Measurements from ENCODE around the gene WDR59. TPM values are rescaled to one million over a fixed set of nuclear protein-coding genes. Genes with fewer than 3 reads are reported as not detected.
"Not testable (repeated sequence)": the region's sequence is repeated elsewhere in the genome, so short reads cannot be mapped to it uniquely, and the experiment has no call there.

WDR59 gene
- 48.8 TPM for total RNA-seq
- long read RNA-seq, full-length matches to known transcripts = 5 of 38 reads
- long read RNA-seq, partial matches to known transcripts = 17 of 38 reads
- long read RNA-seq, other reads (novel, unspliced or antisense) = 16 of 38 reads

GRCh38 chr16:74984529-74985296 is at the start of gene WDR59:
TSS of gene WDR59 (minus strand) at chr16:74985123. CDS start at chr16:74985017, 106 bp downstream.
- DNase-seq (ENCODE audit: low spot score) = peak; percentile 99
- intact Hi-C loops (cut with DNase I) = no loop called here

GRCh38 chr16:75032655-75033054 is 47.7 kb upstream of the WDR59 start:
- intact Hi-C loops (cut with DNase I) = no loop called here
- DNase-seq (ENCODE audit: low spot score) = no peak

DNA sequence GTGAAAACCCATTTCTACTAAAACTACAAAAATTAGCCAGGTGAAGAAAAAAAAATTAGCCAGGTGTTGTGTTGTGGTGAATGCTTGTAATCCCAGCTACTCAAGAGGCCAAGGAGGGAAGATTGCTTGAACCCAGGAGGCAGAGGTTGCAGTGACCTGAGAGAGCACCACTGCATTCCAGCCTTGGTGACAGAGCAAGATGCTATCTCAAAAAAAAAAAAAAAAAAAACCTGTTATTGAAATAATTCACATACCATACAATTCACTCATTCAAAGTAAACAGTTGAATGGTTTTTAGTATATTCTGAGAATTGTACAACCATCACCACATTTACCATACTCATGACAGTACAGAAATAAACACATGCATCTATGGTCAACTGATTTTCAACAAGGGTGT is 44.9 kb upstream of the WDR59 start:
- intact Hi-C loops (cut with DNase I) = no loop called here
- no peak for DNase-seq (ENCODE audit: low spot score)

DNA sequence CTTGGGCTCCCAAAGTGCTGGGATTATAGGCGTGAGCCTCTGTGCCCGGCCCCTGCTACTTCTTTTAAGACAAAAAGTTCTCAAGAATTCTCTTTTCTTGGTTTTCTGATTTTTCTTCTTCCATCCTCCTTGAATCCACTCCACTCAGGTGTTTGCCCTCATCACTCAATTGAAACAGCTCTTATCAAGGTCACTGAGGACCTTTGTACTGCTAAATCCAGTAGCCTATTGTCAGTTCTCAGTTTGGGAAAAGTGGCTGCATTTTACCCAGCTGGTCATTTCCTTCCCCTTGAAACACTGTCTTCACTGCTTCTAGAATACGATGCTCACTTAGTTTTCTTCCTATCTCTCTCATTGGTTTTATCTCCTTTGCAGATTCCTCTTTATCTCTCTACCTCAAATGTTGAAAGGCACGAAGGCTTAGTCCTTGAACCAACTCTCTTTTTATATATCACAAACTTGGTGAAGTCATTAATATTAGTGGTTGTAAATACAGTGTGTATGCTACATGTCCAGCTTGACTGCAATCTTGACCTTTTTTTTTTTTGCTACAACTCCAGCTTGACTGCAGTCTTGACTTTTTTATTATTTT is 43.7 kb upstream of the WDR59 start:
- no peak for DNase-seq (ENCODE audit: low spot score)
- intact Hi-C loops (cut with DNase I) = no loop called here

DNA sequence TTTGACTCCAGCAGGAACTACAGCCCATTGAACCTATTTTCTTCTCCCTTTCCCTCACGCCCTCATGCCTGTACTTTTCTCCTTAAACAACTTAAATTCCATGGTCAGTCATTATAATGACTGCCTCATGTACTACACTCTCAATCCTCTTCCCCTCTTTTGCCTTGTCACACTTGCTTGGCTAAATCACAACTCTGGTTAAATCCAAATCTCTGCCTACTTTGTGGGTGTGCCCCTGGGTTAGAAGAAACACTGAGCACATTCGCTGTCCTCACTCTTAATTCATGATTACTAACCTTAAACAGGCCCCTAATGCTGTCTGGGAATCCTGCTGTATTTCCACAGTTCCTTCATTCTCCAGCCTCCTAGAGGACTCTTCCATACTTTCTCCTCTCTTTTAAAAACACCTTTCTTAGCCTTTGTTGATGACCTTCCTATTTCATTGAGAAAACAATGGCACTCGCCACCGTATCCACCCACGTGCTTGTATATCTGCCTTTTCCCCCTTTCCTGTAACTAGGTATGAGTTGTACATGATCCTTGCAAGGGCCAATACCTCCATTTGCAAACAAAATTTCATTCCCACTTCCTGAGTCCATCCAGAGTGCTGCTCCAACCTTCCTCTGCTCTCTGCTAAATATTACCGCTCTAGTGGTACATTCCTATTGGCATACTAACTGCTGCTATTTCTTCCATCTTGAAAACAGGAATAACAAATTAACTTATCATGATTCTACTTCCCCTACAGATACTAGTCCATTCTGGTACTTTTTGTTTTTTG is 42.8 kb upstream of the WDR59 start:
- intact Hi-C loops (cut with DNase I) = no loop called here
- no peak for DNase-seq (ENCODE audit: low spot score)

- no peak for DNase-seq (ENCODE audit: low spot score)
- intact Hi-C loops (cut with DNase I) = no loop called here
Measured at GRCh38 chr16:75026892-75027391, 42.0 kb upstream of the WDR59 start.

- intact Hi-C loops (cut with DNase I); DNase-seq (ENCODE audit: low spot score): not testable (repeated sequence)
Measured at GRCh38 chr16:75026239-75026891, 41.4 kb upstream of the WDR59 start.

- DNase-seq (ENCODE audit: low spot score) = no peak
Measured at GRCh38 chr16:75025761-75026160, 40.8 kb upstream of the WDR59 start.

DNA sequence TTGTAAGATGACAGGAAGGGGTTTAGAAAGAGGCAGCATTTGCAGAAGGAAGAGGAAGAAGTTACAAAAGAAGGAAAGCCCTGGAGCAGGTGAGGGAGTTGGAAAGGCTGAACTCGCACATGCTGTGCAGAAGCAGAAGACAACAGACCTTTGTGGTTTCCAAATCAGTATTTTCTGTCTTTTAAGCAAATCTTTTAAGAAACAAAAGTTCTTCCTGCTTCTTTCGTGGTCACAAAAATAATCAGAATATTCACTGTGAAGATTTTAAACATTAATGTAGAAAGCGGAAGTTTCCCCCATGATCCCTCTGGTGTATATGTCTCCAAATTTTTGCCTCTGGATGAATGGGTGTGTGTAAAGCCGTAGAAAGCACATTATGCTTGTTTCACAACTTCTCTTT is 39.7 kb upstream of the WDR59 start:
- no peak for DNase-seq (ENCODE audit: low spot score)
- intact Hi-C loops (cut with DNase I) = no loop called here

More at GRCh38 chr16:75025761-75026160, 40.8 kb upstream of the WDR59 start:
- intact Hi-C loops (cut with DNase I) = no loop called here

DNA sequence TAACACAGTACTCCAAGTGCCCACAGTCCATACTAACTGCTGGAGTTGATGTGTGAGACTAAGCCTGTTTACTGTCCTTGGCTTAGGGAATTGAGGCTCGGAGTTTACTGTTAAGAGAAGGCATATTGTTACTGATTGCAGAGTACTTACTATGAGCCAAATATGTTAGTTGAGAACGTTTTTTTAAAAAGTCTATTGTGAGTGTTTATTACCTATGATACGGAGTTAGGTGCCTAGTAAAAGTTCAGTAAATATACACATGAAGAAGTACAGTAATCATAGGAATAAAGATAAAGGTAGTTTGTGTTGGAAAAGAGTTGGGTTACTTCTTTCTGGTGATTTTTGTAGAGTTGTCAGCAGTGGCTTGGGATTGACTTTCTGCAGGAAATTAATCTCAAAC is 39.3 kb upstream of the WDR59 start:
- intact Hi-C loops (cut with DNase I) = no loop called here
- no peak for DNase-seq (ENCODE audit: low spot score)

- intact Hi-C loops (cut with DNase I) = no loop called here
- no peak for DNase-seq (ENCODE audit: low spot score)
Measured at GRCh38 chr16:75023009-75023408, 38.1 kb upstream of the WDR59 start.

GRCh38 chr16:75022567-75022966 is 37.6 kb upstream of the WDR59 start:
- DNase-seq (ENCODE audit: low spot score) = no peak
- intact Hi-C loops (cut with DNase I) = no loop called here

GRCh38 chr16:75021410-75021809 is 36.5 kb upstream of the WDR59 start:
- intact Hi-C loops (cut with DNase I) = no loop called here

DNA sequence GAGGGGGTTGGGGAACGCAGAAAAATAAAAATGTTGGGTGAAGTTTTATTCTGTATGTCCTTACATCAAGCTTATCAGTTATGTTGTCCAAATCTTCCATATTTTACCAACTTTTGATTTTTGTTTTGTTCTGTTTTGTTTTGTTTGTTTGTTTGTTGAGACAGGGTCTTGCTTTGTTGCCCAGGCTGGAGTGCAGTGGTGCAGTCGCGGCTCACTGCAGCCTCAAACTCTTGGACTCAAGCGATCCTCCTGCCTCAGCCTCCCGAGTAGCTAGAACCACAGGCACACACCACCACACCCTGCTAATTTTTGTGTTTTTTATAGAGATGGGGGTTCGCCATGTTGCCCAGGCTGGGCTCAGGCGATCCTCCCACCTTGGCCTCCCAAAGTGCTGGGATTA is 34.7 kb upstream of the WDR59 start:
- intact Hi-C loops (cut with DNase I) = no loop called here

More at GRCh38 chr16:75021410-75021809, 36.5 kb upstream of the WDR59 start:
- no peak for DNase-seq (ENCODE audit: low spot score)

GRCh38 chr16:75019007-75019406 is 34.1 kb upstream of the WDR59 start:
- intact Hi-C loops (cut with DNase I) = no loop called here
- no peak for DNase-seq (ENCODE audit: low spot score)

More for the DNA sequence above, 34.7 kb upstream of the WDR59 start:
- no peak for DNase-seq (ENCODE audit: low spot score)

DNA sequence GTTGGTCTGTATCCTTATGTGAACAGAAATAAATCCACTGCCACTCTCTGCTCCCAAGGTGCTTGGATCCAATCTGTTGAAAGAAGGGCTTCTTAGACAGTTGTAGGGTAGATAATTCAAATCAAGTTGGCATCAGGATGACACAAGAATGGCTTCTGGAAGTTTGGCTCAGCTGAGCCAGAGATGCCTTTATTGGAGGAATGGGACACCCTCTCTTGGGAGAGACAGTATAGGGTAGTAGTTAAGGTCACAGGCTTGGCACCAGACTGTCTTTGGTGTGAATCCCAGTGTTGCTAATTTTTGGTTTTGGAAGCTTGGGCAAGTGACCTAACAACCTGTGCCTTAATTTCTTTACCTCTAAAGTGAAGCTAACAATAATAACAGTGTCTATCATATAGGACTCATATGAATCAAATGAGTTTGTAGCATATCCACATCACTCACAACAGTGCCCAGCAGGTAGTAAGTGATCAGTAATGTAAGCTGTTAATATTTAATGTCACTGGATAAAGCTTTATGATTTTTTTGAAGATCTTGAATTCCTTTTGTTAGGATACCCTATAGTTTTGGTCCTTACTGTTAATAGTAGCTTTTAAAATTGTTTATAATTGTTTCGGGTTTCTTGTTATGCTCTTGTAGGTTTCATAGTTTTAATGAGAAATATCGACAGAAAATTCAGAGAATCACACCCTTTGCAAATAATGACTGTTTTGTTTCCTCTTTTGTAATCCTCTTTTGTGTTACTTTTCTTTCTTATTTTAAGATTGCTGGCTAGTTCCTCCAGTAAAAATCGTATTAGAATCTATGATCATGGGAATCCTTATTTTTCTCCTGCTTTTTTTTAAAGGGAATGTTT is 33.0 kb upstream of the WDR59 start:
- intact Hi-C loops (cut with DNase I) = no loop called here
- DNase-seq (ENCODE audit: low spot score) = no peak

DNA sequence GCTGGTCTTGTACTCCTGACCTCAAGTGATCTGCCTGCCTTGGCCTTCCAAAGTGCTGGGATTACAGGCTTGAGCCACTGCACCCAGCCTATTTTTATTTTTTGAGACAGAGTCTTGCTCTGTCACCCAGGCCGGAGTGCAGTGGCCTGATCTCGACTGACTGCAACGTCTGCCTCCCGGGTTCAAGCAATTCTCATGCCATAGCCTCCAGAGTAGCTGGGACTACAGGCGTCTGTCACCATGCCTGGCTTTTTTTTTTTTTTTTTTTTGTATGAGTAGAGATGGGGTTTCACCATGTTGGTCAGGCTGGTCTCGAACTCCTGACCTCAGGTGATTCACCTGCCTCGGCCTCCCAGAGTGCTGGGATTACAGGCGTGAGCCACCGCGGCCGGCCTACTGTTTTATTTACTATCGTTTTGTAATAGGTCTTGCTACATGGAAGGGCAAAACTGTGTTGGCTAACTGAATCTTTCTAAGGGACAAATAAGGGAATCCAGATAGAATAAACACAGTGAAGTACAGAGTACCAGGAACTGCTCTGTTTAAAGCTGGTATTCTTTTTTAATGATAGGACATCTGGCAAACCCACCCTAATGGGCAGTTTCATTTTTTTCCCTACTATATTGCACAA is 31.6 kb upstream of the WDR59 start:
- intact Hi-C loops (cut with DNase I); DNase-seq (ENCODE audit: low spot score): not testable (repeated sequence)

DNA sequence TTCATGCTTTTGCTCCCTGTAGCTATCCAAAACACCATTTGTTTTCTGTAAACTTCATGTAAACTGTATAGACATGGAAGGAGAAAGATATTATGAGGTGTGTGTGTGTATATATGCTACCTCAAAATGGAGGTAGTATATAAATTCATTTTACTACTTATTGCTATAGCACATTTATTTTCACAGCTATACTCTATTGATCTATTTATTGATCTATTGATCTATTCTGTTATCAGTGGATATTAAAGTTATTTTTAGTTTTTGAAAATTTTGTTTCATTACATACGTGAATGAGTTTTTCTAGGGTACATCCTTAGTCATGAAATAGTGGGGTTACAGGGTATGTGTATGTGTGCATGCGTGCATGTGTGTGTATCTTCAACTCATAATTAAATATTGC is 29.4 kb upstream of the WDR59 start:
- DNase-seq (ENCODE audit: low spot score) = no peak
- intact Hi-C loops (cut with DNase I) = no loop called here
